GM23248 (cell line): ENCODE data around the gene ATAD5.

ENCODE experiments used
- EZH2 ChIP-seq: fragments of 200-600 bp; sonication (generic); IDR thresholded peaks from 2 replicates; pipeline ENCODE4 v1.6.1; 2018; ENCODE audit warnings: antibody characterized with exemption, mild to moderate bottlenecking; ENCODE audit not compliant: insufficient read depth, poor library complexity, severe bottlenecking
- EZH2phosphoT487 ChIP-seq: fragments of 200-600 bp; sonication (generic); IDR thresholded peaks from 2 replicates; pipeline ENCODE4 v1.6.1; 2018; ENCODE audit warnings: antibody characterized with exemption, moderate library complexity, mild to moderate bottlenecking, low read depth; ENCODE audit not compliant: insufficient read depth

DNA sequence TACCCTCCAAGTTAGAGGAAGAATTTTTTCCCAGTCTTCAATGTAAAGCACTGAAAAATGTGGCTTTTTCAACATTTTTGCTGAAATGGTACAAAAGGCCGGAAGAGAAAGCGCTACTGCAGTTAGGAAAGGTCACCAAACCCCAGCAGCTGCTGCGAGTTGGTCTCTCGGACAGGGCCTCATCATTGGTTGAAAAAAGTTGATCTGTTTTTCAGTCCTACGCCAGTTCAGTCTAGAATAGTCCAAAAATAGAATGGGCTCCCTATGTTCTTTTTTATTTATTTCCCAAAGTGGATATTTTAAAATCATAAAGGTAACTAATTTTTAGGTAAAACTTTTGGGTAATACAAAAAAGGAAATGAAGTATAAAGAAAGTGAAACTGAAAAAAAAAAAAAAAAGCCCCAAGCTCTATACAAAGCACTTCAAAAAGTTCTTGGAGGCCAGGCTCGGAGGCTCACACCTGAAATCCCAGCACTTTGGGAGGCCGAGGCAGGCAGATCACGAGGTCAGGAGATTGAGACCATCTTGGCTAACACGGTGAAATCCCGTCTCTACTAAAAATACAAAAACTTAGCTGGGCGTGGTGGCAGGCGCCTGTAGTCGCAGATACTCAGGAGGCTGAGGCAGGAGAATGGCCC lies 107.4 kb downstream of the ATAD5 start:
- TF ChIP-seq EZH2: no peak
- TF ChIP-seq EZH2phosphoT487: no peak
